GM19023 (cell line): Measurements from ENCODE around the gene HECTD2.
"Not testable (repeated sequence)": the region's sequence is repeated elsewhere in the genome, so short reads cannot be mapped to it uniquely, and the experiment has no call there.

Experiments
- ATAC-seq: cut with Tn5 transposase; IDR thresholded peaks from one replicate; pipeline ENCODE4 v1.9.1; 2021; ENCODE audit warnings: mild to moderate bottlenecking, moderate library complexity; ENCODE audit not compliant: unreplicated experiment

The HECTD2 gene

GRCh38 chr10:91536111-91536510 lies 126.0 kb downstream of the HECTD2 start:
- ATAC-seq: no peak

DNA sequence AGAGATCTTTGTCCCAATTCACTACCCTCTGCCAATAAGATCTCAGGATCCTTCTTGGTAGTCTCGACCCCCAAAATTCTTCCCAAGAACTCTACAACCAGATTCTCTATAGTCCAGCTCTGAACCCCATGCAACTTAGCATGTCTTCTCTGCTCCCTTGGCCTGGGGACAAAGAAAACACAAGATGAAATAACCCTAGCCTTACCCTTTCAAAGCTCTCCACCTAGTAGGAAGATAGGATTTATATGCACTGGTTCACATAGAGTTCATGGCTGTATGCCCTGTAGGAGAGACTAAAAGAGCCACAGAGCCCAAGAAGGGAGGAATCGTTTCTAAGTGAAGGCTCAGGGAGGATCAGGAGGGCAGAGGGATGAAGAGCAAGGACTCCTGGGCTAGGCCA lies 126.6 kb downstream of the HECTD2 start:
- no peak for ATAC-seq

GRCh38 chr10:91537614-91538383 lies 127.7 kb downstream of the HECTD2 start:
- no peak for ATAC-seq

DNA sequence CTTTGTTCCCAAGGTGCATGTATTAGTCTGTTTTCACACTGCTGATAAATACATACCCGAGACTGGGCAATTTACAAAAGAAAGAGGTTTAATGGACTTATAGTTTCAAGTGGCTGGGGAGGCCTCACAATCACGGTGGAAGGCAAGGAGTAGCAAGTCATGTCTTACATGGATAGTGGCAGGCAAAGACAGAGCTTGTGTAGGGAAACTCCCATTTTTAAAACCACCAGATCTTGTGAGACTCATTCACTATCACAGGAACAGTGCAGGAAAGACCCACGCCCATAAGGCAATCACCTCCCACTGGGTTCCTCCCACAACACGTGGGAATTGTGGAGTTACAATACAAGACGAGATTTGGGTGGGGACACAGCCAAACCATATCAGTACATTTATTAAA lies 129.8 kb downstream of the HECTD2 start:
- no peak for ATAC-seq

DNA sequence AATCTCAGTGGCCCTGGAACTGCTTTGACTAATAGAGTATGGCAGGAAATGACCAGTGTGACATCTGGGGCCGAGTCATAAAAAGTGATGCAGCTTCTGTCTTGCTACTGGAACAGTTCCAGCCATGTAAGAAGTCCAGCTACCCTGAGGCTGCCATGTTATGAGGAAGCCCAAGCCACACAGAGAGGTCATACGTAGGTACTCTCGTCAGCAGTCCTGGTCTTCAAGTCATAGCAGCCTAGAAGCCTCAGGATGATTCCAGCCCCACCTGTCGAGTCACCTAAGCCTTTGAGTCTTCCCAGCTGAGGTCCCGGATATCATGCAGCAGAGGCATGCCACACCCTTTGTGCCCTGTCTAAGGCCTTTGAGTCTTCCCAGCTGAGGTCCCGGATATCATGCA lies 130.6 kb downstream of the HECTD2 start:
- ATAC-seq: no peak

GRCh38 chr10:91541481-91541880 lies 131.3 kb downstream of the HECTD2 start:
- ATAC-seq: no peak

DNA sequence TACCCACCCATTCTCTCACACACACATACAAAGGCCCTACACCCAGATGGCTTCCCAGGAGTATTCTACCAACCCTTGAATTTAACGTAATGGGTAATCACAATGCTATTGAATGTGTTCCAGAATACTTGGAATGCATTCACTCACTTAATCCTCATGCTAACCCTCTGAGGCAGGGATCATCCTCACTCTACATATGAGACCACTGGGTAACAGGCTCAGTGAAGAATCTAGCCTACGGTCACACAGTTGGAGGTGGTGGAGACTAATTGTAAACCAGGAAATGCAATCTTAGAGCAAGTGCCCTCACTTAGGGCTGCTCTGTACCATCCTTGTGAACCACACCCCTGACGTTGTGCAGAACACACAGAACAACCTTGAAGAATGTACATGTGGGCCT lies 135.2 kb downstream of the HECTD2 start:
- no peak for ATAC-seq

GRCh38 chr10:91545838-91546237 lies 135.7 kb downstream of the HECTD2 start:
- ATAC-seq: no peak

DNA sequence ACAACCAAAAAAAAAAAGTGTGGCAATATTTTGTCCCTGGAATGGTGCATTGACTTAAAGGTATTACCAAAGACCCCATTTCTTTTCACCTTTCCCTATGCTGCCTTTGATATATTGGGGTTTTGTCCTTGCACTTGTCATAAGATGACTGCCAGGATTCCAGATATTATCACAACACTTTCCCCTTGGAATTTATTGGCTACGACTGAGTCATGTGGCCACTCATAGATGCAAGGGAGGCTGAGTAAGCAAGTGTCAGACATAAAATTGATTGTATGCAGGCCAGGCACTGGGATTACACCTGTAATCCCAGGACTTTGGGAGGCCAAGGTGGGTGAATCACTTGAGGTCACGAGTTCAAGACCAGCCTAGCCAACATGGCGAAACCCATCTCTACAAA lies 139.1 kb downstream of the HECTD2 start:
- no peak for ATAC-seq

DNA sequence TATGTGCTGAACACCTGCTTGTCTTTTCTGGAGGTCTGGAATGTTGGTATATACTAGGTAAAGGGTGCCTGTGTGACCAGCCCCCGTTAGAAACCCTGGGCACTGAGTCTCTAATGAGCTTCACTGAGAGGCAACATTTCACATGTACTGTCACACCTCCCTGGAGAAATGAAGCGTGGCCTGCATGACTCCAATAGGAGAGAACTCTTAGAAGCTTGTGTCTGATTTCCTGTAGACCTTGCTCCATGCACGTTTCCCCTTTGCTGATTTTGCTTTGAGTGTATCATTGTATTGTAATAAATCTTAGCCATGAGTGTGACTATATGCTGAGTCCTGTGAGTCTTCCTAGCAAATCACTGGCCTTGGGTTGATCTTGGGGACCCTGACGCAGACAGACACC lies 139.9 kb downstream of the HECTD2 start:
- ATAC-seq: no peak

DNA sequence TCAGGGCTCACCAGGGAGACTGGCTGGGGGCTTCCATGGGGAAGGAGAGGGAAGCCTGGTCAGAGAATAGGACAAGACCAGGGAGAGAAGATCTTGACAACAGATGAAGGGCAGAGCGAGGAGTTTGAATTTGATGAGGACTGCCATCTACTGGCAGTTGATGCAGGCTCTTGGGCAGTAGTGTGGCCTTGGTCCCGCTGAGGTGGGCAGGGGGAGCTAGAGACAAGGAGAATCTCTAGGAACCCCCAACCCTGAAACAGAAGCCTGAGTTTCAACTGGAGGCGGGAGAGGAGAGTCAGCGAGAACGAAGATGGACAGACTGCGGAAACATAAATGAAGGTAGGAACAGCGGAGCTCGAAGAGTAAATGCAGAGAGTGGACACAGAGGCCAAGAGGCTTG lies 141.7 kb downstream of the HECTD2 start:
- ATAC-seq: no peak

DNA sequence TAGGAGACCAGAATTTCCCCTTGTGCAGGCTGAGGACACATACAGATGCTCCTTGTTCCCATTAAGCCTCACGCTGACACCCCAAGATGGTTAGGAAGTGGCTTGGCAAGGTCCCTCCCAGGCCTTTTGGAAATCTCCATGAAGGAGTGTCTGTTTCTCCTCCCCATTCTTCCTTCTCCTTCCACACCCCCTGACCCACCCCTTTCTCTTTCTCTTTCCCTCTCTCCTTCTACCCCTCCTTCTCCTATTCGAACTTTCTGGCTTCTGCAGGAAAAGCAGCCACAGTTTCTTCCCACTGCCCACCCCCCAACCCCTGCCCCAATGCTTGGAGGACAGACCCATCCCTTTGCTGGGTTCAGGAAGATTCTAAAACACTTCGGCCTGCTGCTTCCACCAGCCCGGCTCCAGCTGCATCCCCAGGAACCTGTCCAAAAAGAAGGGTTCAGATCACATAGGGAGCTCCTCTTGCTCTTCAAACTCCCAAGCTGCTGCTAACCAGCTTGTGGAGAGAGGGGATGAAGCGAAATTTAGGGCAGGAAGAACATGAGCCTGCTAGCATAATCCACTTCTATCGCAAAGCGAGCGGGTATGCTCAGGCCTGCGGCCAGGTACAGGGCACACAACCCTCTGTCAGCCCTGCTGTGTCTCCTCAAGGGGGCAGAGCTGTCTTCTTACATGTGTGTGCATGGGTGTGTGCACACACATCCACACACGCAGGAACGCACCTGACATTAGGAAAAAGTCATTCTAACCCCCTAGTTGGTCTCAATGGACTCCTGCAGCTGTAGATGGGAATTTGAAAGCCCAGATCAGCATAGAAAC lies 142.3 kb downstream of the HECTD2 start:
- ATAC-seq: no peak

DNA sequence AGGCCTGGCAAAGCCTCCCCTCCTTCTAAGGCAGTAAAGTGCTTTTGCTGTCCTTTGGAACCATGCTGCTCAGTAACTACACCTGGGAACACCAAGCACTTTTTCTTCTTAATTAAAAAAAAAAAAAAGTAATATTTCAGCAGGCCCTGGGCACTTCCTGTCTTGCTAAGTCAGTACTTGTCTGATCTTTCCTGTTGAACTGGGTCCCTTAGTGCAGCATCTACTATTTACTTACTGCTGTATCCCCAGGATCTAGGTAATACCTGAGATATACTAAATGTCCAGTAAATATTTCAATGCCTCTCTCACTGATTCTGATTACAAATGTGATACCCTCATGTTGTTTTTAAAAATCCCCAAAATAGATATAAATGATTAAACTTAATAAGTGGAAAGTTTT lies 145.3 kb downstream of the HECTD2 start:
- ATAC-seq: no peak

DNA sequence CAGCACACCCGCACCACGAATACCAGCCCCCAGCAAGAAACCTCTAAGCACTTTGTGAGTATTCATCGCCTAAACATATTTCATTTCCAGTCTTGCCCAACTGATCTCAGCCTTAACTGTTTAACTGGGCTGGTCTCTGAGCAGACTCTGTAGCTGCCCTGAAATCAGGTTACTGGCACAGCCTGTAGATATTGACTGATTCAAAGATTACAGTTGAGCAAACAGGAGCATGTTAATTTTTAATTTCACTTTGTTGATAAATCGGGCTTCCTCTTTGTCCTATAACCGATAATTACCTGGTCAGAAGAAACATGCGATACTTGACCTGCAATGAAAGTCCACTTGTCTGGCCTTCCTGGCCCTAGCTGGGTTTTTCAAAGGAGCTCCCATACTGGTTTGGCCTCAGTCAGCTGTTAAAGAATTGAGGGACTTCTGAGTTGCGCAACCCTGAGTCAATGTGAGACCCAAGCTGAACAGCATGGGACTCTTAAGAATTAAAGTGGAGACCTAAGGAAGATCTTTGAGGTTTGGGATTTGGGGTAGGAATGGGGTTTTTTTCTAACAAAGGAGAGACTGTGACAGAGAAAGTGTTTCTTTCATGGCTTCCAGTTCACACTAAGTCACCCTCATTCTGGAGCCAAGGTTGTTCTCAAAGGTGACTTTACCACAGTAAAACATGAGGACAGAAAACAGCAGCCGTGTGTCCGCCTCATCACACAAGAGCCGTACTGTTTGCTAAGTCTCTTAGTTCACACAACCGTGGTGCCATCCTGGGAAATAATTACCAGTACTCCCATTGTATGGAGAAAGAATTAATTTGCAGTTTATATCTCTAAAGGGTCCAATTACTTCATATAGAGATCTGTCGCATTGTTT lies 146.8 kb downstream of the HECTD2 start:
- no peak for ATAC-seq

- ATAC-seq: no peak
Measured at GRCh38 chr10:91557651-91558111, 147.5 kb downstream of the HECTD2 start.

DNA sequence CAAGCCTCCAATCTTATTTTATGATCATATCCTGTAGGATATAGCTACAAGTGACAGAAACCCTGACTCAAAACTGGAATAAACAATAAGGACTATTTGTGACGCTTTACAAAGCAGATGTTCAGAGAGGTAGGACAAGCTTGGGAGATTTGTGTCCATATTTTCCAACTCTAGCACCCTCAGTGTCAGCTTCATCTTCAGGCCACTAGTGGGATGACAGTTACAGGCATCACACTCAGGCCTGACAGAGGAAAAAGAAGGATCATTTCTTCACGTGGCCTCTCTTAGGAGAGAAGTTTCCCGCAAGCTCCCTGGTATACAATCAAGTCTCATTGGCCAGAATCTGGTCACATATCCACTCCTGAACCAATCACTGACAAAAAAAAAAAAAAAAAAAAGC lies 148.3 kb downstream of the HECTD2 start:
- ATAC-seq: no peak

GRCh38 chr10:91559169-91559568 lies 149.0 kb downstream of the HECTD2 start:
- ATAC-seq: no peak

- no peak for ATAC-seq
Measured at GRCh38 chr10:91559750-91560149, 149.6 kb downstream of the HECTD2 start.

DNA sequence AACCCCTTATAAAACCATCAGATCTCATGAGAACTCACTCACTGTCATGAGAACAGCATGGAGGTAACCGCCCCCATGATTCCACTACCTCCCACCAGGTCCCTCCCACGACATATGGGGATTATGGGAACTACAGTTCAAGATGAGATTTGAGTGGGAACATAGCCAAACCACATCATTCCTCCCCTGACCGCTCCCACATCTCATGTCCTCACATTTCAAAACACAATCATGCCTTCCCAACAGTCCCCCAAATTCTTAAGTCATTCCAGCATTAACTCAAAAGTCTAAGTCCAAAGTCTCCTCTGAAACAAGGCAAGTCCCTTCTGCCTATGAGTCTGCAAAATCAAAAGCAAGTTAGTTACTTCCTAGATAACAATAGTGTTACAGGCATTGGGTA lies 150.7 kb downstream of the HECTD2 start:
- ATAC-seq: not testable (repeated sequence)

- ATAC-seq: no peak
Measured at GRCh38 chr10:91562839-91563581, 152.9 kb downstream of the HECTD2 start.

DNA sequence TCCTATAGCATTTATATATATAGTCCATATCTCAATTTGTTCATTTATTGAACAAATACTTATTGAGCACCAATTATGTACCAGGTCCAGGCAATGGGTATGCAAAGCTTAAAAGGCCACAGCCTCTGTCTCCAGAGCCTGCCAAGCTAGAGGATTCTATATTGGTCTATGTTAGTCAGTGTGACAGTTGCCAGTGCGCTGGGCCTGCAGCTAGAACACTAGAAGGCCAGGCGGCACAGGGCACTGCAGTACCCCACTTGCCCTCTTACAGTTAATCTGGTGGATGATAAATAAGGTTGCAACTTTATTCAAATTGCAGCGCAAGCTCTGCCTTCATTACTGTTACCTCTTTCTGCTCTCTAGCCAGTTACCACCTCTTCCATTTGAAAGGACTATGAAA lies 153.9 kb downstream of the HECTD2 start:
- ATAC-seq: no peak
